GM23338 (cell line): ENCODE results near the gene SART3. TPM values are rescaled to one million over a fixed set of nuclear protein-coding genes. Genes with fewer than 3 reads are reported as not detected.

ENCODE experiments used
- ATAC-seq: fragments of 200-7000 bp; cut with Tn5 transposase; 3 replicates; pipeline ENCODE4 v1.9.1; 2020
- DNase-seq: peaks from one replicate; pipeline ENCODE4 v3.0.0-alpha.2; 2015; ENCODE audit warnings: low spot score
- H2AFZ ChIP-seq: fragments of 200-600 bp; sonication (generic); 2 replicates; pipeline ENCODE4 v1.8.0; 2016; ENCODE audit warnings: antibody characterized with exemption, mild to moderate bottlenecking, moderate library complexity
- H3F3A ChIP-seq: fragments of 200-600 bp; sonication (generic); replicated peaks from 2 replicates; pipeline ENCODE4 v1.8.0; 2017; ENCODE audit warnings: antibody characterized with exemption, mixed run types, low read depth
- H3K27ac ChIP-seq: fragments of 200-600 bp; sonication (generic); 2 replicates; pipeline ENCODE4 v1.6.1; 2016; ENCODE audit warnings: low read depth
- H3K27me3 ChIP-seq: fragments of 200-600 bp; sonication (generic); 2 replicates; pipeline ENCODE4 v1.8.0; 2016; ENCODE audit warnings: mild to moderate bottlenecking, mixed run types, moderate library complexity; ENCODE audit not compliant: insufficient read depth
- H3K36me3 ChIP-seq: fragments of 200-600 bp; sonication (generic); 2 replicates; pipeline ENCODE4 v1.8.0; 2016; ENCODE audit warnings: mild to moderate bottlenecking; ENCODE audit not compliant: insufficient read depth
- H3K4me1 ChIP-seq: fragments of 200-600 bp; sonication (generic); 2 replicates; pipeline ENCODE4 v1.8.0; 2016; ENCODE audit warnings: mild to moderate bottlenecking, moderate library complexity; ENCODE audit not compliant: insufficient read depth
- H3K4me2 ChIP-seq: fragments of 200-600 bp; sonication (generic); 2 replicates; pipeline ENCODE4 v1.7.1; 2017; ENCODE audit warnings: mixed run types
- H3K4me3 ChIP-seq: fragments of 200-600 bp; sonication (generic); 2 replicates; pipeline ENCODE4 v1.6.1; 2016; ENCODE audit warnings: mixed run types
- H3K79me2 ChIP-seq: fragments of 200-600 bp; sonication (generic); replicated peaks from 2 replicates; pipeline ENCODE4 v1.8.0; 2017; ENCODE audit warnings: mild to moderate bottlenecking; ENCODE audit not compliant: insufficient read depth
- H3K9me2 ChIP-seq: fragments of 200-600 bp; sonication (generic); 2 replicates; pipeline ENCODE4 v1.8.0; 2017; ENCODE audit not compliant: insufficient read depth
- H4K20me1 ChIP-seq: fragments of 200-600 bp; sonication (generic); replicated peaks from 2 replicates; pipeline ENCODE4 v1.8.0; 2017; ENCODE audit warnings: mild to moderate bottlenecking; ENCODE audit not compliant: insufficient read depth
- H3K27ac Mint-ChIP-seq: 2 replicates; pipeline ENCODE4 v1.8.0; 2020; ENCODE audit warnings: inconsistent platforms, mild to moderate bottlenecking, moderate library complexity, mixed read lengths
- H3K27me3 Mint-ChIP-seq: 3 replicates; pipeline ENCODE4 v1.8.0; 2022; ENCODE audit warnings: low read depth, mild to moderate bottlenecking, moderate library complexity, mixed read lengths, inconsistent platforms; ENCODE audit not compliant: insufficient read depth, poor library complexity
- H3K36me3 Mint-ChIP-seq: 3 replicates; pipeline ENCODE4 v1.8.0; 2021; ENCODE audit warnings: low read depth, mild to moderate bottlenecking, inconsistent platforms, moderate library complexity, mixed read lengths
- H3K4me1 Mint-ChIP-seq: 3 replicates; pipeline ENCODE4 v1.8.0; 2020; ENCODE audit warnings: mild to moderate bottlenecking, inconsistent platforms, mixed read lengths
- H3K4me3 Mint-ChIP-seq: 3 replicates; pipeline ENCODE4 v1.8.0; 2021; ENCODE audit warnings: moderate library complexity, mild to moderate bottlenecking, inconsistent platforms, mixed read lengths
- H3K9me3 Mint-ChIP-seq: 3 replicates; pipeline ENCODE4 v1.8.0; 2020; ENCODE audit warnings: moderate library complexity, mild to moderate bottlenecking, inconsistent platforms, mixed read lengths
- CREB1 ChIP-seq: fragments of 250-450 bp; sonication (Bioruptor Pico); IDR thresholded peaks from 2 replicates; pipeline ENCODE4 v1.5.0; 2020; ENCODE audit warnings: low read depth, mild to moderate bottlenecking, moderate library complexity
- CTCF ChIP-seq, 2 experiments: fragments of 200-600 bp in 1 of 2; sonication (generic) in 1 of 2; conservative IDR thresholded peaks; 2 replicates each; pipeline versions ENCODE4 v1.5.1 to v1.6.1; 2016 to 2017; ENCODE audit warnings: antibody characterized with exemption in 2 of 2, low read depth in 2 of 2, mild to moderate bottlenecking in 2 of 2, moderate library complexity in 1 of 2
- ETS1 ChIP-seq: IDR thresholded peaks from 2 replicates; pipeline ENCODE4 v1.6.1; 2016; ENCODE audit warnings: antibody characterized with exemption
- EZH2 ChIP-seq: fragments of 200-600 bp; sonication (generic); IDR thresholded peaks from one replicate; pipeline ENCODE4 v1.8.0; 2017; ENCODE audit warnings: antibody characterized with exemption, mild to moderate bottlenecking, low read depth; ENCODE audit not compliant: unreplicated experiment
- EZH2phosphoT487 ChIP-seq: fragments of 200-600 bp; sonication (generic); IDR thresholded peaks from one replicate; pipeline ENCODE4 v1.8.1; 2018; ENCODE audit warnings: antibody characterized with exemption; ENCODE audit not compliant: unreplicated experiment
- JUNB ChIP-seq: IDR thresholded peaks from one replicate; pipeline ENCODE4 v1.6.1; 2016; ENCODE audit warnings: antibody characterized with exemption; ENCODE audit not compliant: unreplicated experiment
- NANOG ChIP-seq: IDR thresholded peaks from 2 replicates; pipeline ENCODE4 v1.6.1; 2016; ENCODE audit warnings: antibody characterized with exemption, borderline replicate concordance
- POLR2AphosphoS5 ChIP-seq: IDR thresholded peaks from 2 replicates; pipeline ENCODE4 v1.6.1; 2016; ENCODE audit warnings: antibody characterized with exemption, low read depth
- REST ChIP-seq: IDR thresholded peaks from one replicate; pipeline ENCODE4 v1.6.1; 2018; ENCODE audit warnings: antibody characterized with exemption; ENCODE audit not compliant: unreplicated experiment
- STAT1 ChIP-seq: IDR thresholded peaks from one replicate; pipeline ENCODE4 v1.6.1; 2016; ENCODE audit warnings: antibody characterized with exemption; ENCODE audit not compliant: unreplicated experiment
- ZNF114 ChIP-seq: fragments of 250-450 bp; sonication (Bioruptor Pico); IDR thresholded peaks from 2 replicates; pipeline ENCODE4 v1.5.0; 2020; ENCODE audit warnings: mild to moderate bottlenecking, moderate library complexity
- ZNF331 ChIP-seq: fragments of 250-450 bp; sonication (Bioruptor Pico); IDR thresholded peaks from 2 replicates; pipeline ENCODE4 v1.5.0; 2020; ENCODE audit warnings: low read depth, mild to moderate bottlenecking, moderate library complexity
- ZNF462 ChIP-seq: fragments of 250-450 bp; sonication (Bioruptor Pico); IDR thresholded peaks from 2 replicates; pipeline ENCODE4 v1.5.0; 2020; ENCODE audit warnings: mild to moderate bottlenecking, moderate library complexity
- polyA plus RNA-seq: library from polyadenylated mRNA; unstranded; fragments of >200 nt; fragmentation: Nextera tagmentation; extraction: Ambion mirVana; gene quantifications from 2 replicates; pipeline ENCODE4 v1.2.1, GENCODE V29; 2016
- total RNA-seq: library from RNA; depleted of rRNA; stranded (reverse); fragments of >200 nt; shearing (Covaris generic); gene quantifications from 2 replicates; pipeline ENCODE4 v1.2.3, GENCODE V29; 2014

SART3 gene
- total and polyA plus RNA-seq, 2 experiments from 2014 or later = 49.8 to 112 TPM

GRCh38 chr12:108603743-108604142 is 42.8 kb upstream of the SART3 start:
- H3K4me1 Mint-ChIP-seq = peaks cover 18% of the 10 kb centered on the region
- no peak for TF ChIP-seq CTCF (conservative IDR thresholded peaks at IDR 0.05; ENCODE audit: low read depth in 2 of 2)
- TF ChIP-seq POLR2AphosphoS5 = no peak
- TF ChIP-seq ZNF114 (CRISPR knock-in tag) = no peak
- no peak for TF ChIP-seq ETS1
- no peak for TF ChIP-seq EZH2
- no peak for TF ChIP-seq CREB1
- no peak for TF ChIP-seq JUNB
- TF ChIP-seq ZNF462 = no peak
- TF ChIP-seq REST = no peak
- no peak for TF ChIP-seq STAT1
- TF ChIP-seq NANOG = no peak
- no peak for TF ChIP-seq EZH2phosphoT487
- no peak for TF ChIP-seq ZNF331 (CRISPR knock-in tag)
- no peak overlapping the region for H3K27ac Mint-ChIP-seq
- no peaks in the 10 kb centered on the region for H3K27me3 ChIP-seq
- H3K79me2 ChIP-seq = no peaks in the 10 kb centered on the region
- H3K27ac ChIP-seq = no peak overlapping the region
- H3K4me3 Mint-ChIP-seq = no peak overlapping the region
- H3K36me3 Mint-ChIP-seq = no peaks in the 10 kb centered on the region
- no peaks in the 10 kb centered on the region for H3K9me2 ChIP-seq
- H2AFZ ChIP-seq = no peak overlapping the region
- H3F3A ChIP-seq = 0 out of 2 replicates have a peak, but pooled peaks cover 6% of the 10 kb centered on the region
- H4K20me1 ChIP-seq = no peaks in the 10 kb centered on the region
- H3K27me3 Mint-ChIP-seq = peaks cover 8% of the 10 kb centered on the region
- H3K36me3 ChIP-seq = no peaks in the 10 kb centered on the region
- DNase-seq = no peak
- no peak overlapping the region for H3K4me2 ChIP-seq
- no peak for ATAC-seq
- H3K4me3 ChIP-seq = no peak overlapping the region
- H3K4me1 ChIP-seq = no peaks in the 10 kb centered on the region
- no peaks in the 10 kb centered on the region for H3K9me3 Mint-ChIP-seq
